Stomach smooth muscle (tissue), 2 donors: ENCODE results near the gene BEGAIN.

Experiments used
- H3K27ac ChIP-seq: one replicate; pipeline ENCODE4 v1.7.0; 2013; ENCODE audit warnings: mild to moderate bottlenecking, low read length, inconsistent platforms
- H3K27me3 ChIP-seq, 2 donors: one replicate each; pipeline ENCODE4 v1.7.0; 2013; ENCODE audit warnings: low read length in 2 of 2; ENCODE audit not compliant: insufficient read depth in 2 of 2, control insufficient read depth in 1 of 2
- H3K36me3 ChIP-seq, 2 donors: one replicate each; pipeline ENCODE4 v1.7.0; 2013; ENCODE audit warnings: low read length in 2 of 2; ENCODE audit not compliant: control insufficient read depth in 2 of 2, insufficient read depth in 2 of 2
- H3K4me1 ChIP-seq: one replicate; pipeline ENCODE4 v1.7.0; 2013; ENCODE audit warnings: low read length; ENCODE audit not compliant: control insufficient read depth, insufficient read depth
- H3K4me3 ChIP-seq, 2 donors: one replicate each; pipeline ENCODE4 v1.7.0; 2013; ENCODE audit warnings: low read length in 2 of 2
- H3K9ac ChIP-seq, 2 donors: one replicate each; pipeline ENCODE4 v1.7.0; 2013; ENCODE audit warnings: low read length in 2 of 2, mild to moderate bottlenecking in 1 of 2
- H3K9me3 ChIP-seq, 2 donors: one replicate each; pipeline ENCODE4 v1.7.0; 2013; ENCODE audit warnings: low read length in 2 of 2; ENCODE audit not compliant: control insufficient read depth in 2 of 2
- donor health status: healthy.
- donor health status: Pancreatic carcinoma.

The BEGAIN gene

GRCh38 chr14:100594625-100594951 lies 7.4 kb upstream of the BEGAIN start:
- H3K36me3 ChIP-seq, result no peaks in the 10 kb centered on the region
- H3K4me3 ChIP-seq, result no peak overlapping the region
- H3K27me3 ChIP-seq, result peaks cover 6 to 9% of the 10 kb centered on the region in 2 donors
- H3K9me3 ChIP-seq, result no peaks in the 10 kb centered on the region
- no peak overlapping the region for H3K9ac ChIP-seq
- no peaks in the 10 kb centered on the region for H3K4me1 ChIP-seq
- no peak overlapping the region for H3K27ac ChIP-seq

- H3K4me3 ChIP-seq, result no peak overlapping the region
- H3K36me3 ChIP-seq, result no peaks in the 10 kb centered on the region
- H3K4me1 ChIP-seq, result no peaks in the 10 kb centered on the region
- peaks cover 6 to 10% of the 10 kb centered on the region in 2 donors for H3K27me3 ChIP-seq
- no peak overlapping the region for H3K27ac ChIP-seq
- H3K9me3 ChIP-seq, result no peaks in the 10 kb centered on the region
- H3K9ac ChIP-seq, result no peak overlapping the region
Observed at GRCh38 chr14:100593751-100594624, 6.8 kb upstream of the BEGAIN start.

- Histone ChIP-seq H3K27ac (no peak overlapping the region), H3K36me3 (no peaks in the 10 kb centered on the region), H3K4me3 (no peak overlapping the region), H3K4me1 (no peaks in the 10 kb centered on the region), H3K9ac (no peak overlapping the region), H3K27me3 (peaks cover 14 to 15% of the 10 kb centered on the region in 2 donors), H3K9me3 (no peaks in the 10 kb centered on the region)
Observed at GRCh38 chr14:100592972-100593371, 5.8 kb upstream of the BEGAIN start.

GRCh38 chr14:100592461-100592891 lies 5.3 kb upstream of the BEGAIN start:
- no peak overlapping the region for H3K4me3 ChIP-seq
- H3K9me3 ChIP-seq, result no peaks in the 10 kb centered on the region
- H3K4me1 ChIP-seq, result no peaks in the 10 kb centered on the region
- no peak overlapping the region for H3K9ac ChIP-seq
- peaks cover 18 to 19% of the 10 kb centered on the region in 2 donors for H3K27me3 ChIP-seq
- no peak overlapping the region for H3K27ac ChIP-seq
- H3K36me3 ChIP-seq, result no peaks in the 10 kb centered on the region

GRCh38 chr14:100591453-100592371 lies 4.5 kb upstream of the BEGAIN start:
- Histone ChIP-seq H3K36me3 (no peaks in the 10 kb centered on the region), H3K4me1 (peaks cover 2% of the 10 kb centered on the region), H3K27me3 (peaks cover 19% of the 10 kb centered on the region in 2 donors), H3K9ac (no peak overlapping the region), H3K9me3 (no peaks in the 10 kb centered on the region), H3K27ac (no peak overlapping the region), H3K4me3 (no peak overlapping the region)

- Histone ChIP-seq H3K27me3 (peaks cover 23 to 26% of the 10 kb centered on the region in 2 donors), H3K36me3 (no peaks in the 10 kb centered on the region), H3K4me3 (no peak overlapping the region), H3K9ac (no peak overlapping the region), H3K4me1 (peaks cover 8% of the 10 kb centered on the region), H3K9me3 (no peaks in the 10 kb centered on the region), H3K27ac (no peak overlapping the region)
Observed at GRCh38 chr14:100590726-100591452, 3.7 kb upstream of the BEGAIN start.

GRCh38 chr14:100589760-100590469 lies 2.7 kb upstream of the BEGAIN start:
- H3K36me3 ChIP-seq, result no peaks in the 10 kb centered on the region
- H3K4me3 ChIP-seq, result no peak overlapping the region
- H3K27ac ChIP-seq, result no peak overlapping the region
- H3K9ac ChIP-seq, result no peak overlapping the region
- H3K27me3 ChIP-seq, result peaks cover 26 to 30% of the 10 kb centered on the region in 2 donors
- H3K9me3 ChIP-seq, result no peaks in the 10 kb centered on the region
- H3K4me1 ChIP-seq, result peaks cover 8% of the 10 kb centered on the region

GRCh38 chr14:100589071-100589759 lies 2.0 kb upstream of the BEGAIN start:
- no peak overlapping the region for H3K27ac ChIP-seq
- peaks cover 21 to 30% of the 10 kb centered on the region in 2 donors for H3K27me3 ChIP-seq
- H3K9me3 ChIP-seq, result no peaks in the 10 kb centered on the region
- peaks cover 8% of the 10 kb centered on the region for H3K4me1 ChIP-seq
- no peak overlapping the region for H3K4me3 ChIP-seq
- H3K9ac ChIP-seq, result no peak overlapping the region
- H3K36me3 ChIP-seq, result no peaks in the 10 kb centered on the region

GRCh38 chr14:100588671-100589070 lies 1.5 kb upstream of the BEGAIN start:
- Histone ChIP-seq H3K4me1 (peaks cover 8% of the 10 kb centered on the region), H3K36me3 (no peaks in the 10 kb centered on the region), H3K27ac (no peak overlapping the region), H3K4me3 (no peak overlapping the region), H3K9ac (no peak overlapping the region), H3K27me3 (peaks cover 21 to 30% of the 10 kb centered on the region in 2 donors), H3K9me3 (no peaks in the 10 kb centered on the region)
